Stimulated activated CD8-positive, alpha-beta memory T cell treated with anti-CD3 and anti-CD28 coated beads, Interleukin-4, amount 100 ng/mL, for 4 hours (primary cell): Measurements from ENCODE around the gene EPHA6.
"Not testable (repeated sequence)": the region's sequence is repeated elsewhere in the genome, so short reads cannot be mapped to it uniquely, and the experiment has no call there.

ENCODE experiments used
- DNase-seq, 2 donors: peaks; one replicate each; pipeline ENCODE4 v3.0.0-alpha.2; 2020; ENCODE audit warnings: low read depth in 2 of 2, low spot score in 1 of 2

EPHA6 gene

DNA sequence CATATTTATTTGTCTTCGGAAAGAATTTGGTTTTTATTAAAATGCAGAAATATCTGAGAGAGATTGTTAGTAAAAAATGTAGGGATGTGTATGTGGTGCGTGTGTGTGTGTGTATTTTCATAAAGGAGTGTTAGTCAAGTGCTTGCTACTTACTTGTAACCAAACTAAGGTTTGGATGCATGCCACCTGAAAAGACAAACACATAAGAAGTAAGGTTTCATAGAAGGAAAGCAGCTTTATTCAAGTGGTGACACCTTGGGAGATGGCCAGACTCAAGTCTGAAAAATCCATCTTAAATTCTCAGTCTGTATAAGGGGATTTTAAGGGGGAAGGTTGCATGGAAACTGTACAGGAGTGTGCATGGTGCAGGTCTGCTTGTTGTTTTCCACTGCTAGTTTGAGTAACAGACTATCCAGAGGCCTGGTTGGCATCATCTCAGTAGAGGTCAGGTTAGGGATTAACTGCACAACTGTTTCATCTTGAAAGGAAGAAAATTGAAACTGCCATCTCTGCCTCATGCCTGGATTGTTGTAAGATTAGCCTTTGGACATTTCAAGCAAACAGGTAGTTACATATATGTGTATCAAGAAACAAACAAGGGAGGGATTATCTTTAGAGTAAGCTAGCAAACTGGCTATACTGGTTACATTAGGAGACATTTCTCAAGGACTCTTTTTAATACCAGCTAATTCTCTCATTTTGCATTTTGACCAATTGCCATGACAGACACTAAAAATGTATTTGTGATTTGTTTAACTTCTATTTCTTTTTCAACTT, 196.7 kb downstream of the EPHA6 start:
- no peak for DNase-seq

DNA sequence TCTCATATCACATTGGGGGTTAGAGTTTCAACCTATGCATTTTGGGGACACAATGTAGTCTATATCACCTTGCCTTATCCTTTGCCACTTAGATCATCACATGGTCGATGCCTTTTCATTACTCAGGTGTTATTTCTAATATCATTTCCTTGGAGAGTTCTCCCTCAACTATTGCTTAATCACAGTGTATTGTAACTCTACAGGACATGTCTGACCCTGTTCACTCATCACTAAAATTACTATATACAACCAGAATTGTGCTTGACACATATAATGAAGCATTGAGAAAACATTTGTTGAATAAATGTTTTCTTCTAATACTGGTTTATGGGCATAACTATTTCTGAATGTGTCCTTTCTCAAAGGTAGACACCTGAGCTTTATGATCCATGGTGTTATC, 207.4 kb downstream of the EPHA6 start:
- no peak for DNase-seq

DNA sequence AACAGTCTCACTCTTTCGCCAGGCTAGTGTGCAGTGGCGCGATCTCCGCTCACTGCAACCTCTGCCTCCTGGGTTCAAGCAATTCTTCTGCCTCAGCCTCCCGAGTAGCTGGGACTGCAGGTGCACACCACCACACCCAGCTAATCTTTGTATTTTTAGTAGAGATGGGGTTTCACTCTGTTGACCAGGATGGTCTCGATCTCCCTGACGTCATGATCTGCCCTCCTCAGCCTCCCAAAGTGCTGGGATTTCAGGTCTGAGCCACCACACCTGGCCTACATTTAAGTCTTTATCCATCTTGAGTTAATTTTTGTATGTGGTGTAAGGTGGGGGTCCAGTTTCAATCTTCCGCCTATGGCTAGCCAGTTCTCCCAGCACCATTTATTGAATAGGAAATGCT, 211.2 kb downstream of the EPHA6 start:
- DNase-seq, result not testable (repeated sequence)

DNA sequence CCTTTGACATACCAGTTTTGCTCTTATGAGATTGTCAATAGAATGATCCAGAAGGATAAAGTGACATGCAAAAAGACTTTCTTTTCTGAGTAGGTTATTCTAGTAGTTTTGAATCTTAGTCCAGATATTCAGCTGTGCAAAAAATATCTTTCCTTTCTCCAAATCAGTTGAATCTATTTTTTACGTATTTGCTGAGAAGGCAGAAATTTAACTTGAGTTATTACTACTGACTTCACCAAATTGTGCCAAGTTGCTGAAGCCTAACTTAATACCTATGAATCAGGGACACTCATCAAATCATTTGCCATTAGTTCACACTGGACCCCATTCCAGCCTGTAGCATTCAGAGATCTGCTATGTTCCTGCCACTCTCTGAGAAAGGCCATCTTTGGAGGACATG, 215.6 kb downstream of the EPHA6 start:
- DNase-seq, result no peak

DNA sequence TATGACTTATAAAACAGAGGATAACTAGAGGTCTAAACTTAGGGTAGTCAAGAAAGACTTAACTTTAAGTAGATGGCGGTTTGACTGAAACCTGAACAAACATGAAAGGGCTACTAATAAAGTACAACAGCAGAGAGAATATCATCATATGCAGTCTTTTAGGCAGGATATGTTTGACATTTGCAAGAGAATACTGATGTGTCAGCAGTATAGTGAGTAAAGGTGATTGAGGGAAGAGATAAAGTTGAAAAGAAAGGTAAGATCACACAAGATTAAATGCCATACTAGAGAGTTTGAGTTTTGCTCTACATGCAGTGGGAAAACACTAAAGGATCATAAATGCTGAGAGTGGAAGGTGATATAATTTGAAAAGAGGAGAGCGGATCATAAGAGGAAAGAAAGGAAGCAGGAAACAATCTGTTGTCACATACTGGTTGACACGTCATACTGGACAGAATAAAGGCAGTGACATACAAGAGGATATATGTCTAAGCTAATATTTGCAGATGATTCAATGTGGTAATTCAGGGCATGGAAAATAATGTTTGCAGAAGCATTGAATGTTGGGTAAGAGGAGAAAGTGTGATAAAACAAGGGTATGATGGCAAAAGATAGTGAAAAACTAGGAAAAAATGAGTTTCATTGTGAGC, 223.0 kb downstream of the EPHA6 start:
- DNase-seq, result no peak

DNA sequence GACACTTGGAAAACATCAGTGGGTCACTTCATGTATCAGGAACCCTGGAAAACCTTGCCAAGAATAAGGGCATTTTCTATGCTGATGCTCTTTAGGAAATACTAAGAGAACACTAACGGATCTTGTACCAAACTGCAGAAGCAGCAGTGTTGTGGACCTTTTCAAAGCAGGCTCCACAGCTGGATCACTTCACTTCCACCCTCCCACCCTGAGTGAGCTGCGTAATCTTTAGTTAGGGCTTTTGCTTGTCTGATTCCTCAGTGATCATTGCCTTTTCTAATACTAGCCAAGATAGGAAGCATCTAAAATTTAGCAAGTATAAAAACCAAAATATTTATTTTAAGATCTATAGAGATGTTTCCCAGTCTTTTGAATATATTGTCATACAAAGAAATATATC, 229.0 kb downstream of the EPHA6 start:
- DNase-seq, result no peak

DNA sequence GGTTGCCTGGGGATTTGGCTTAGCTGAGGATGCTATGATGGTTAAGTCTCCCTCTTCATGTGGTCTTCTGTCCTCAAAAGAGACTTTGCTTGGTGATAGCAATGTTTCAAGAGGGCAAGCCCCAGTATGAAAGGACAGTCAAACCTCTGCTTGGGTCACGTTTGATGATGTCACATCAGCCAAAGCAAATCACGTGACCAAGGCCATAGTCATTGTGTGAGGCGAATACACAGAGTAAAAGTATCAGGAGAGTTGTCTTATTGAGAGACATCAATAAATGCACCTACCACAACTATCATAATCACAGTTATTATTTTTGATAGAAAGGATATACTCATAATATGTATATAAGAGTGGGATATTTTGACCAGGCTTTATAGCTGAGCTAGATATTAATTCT, 243.0 kb downstream of the EPHA6 start:
- no peak for DNase-seq

DNA sequence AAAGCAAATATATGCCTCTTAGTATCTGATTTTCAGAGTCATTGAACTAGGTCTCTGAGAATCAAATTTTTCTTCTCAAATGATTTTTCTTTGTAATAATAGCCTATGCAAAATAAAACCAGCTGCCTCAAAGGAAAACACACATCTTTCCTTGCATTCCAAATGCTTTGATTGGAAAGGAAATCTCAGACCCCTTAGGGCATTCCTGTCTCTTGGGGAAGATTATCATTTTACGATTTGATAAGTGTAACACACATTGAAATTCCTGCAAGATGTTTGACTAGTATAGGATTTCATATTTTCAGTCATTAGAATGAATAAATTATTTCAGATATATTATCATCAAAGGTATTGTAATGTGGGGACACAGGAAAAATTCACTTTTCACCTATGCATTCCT, 244.8 kb downstream of the EPHA6 start:
- no peak for DNase-seq

DNA sequence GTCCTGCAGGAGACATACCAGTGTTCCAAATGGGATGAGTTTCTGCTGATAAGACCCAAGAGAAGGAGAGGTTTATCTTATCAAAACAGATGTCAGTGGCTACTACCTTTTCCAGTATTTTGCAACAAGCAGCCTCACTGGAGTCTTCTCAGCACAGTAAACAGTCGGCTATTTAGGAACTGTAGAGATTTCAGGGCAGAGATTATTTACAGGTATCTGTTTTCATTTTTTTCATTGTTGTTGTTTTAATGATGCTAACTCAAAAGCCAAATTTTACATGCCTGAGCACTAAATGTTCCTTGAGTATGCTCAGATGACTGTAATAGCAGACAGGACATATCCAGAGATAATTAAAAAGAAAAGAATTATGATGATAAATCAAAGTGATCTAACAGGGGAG, 252.1 kb downstream of the EPHA6 start:
- DNase-seq, result no peak

DNA sequence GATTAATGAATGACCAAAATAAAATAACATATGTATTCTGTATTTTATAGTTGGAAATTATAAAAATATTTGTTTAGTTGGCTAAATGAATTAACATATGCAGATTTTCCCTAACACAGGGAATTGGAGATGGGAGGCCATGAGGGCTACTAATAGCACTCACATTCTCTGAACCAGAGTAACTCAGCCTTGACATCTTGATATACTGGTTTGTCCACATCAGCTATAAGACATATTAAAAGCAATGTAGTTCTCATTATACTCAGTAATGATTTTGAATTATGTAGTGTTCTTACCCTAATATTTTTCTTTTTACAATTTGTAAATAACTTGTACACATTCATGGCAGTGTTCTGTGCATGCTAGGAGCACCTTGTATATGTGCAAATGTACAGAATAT, 255.9 kb downstream of the EPHA6 start:
- DNase-seq, result no peak

DNA sequence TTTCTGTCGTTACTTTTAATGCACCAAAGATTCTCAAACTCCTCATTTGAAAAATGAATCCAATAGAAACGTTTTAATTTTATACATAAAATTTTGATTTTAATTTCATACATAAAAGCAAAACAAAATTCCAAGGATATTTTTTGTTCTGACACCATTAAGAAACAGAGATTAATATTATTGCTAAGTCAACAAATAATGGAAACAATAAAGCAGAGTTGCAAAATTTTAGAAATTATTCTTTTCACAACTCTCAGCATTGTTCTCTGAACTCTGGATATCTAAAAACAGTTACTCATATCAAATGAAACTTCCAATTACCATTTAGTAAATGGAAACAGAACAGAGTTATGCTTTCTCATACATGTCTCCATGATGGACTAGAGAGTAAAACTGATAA, 260.2 kb downstream of the EPHA6 start:
- DNase-seq, result no peak

DNA sequence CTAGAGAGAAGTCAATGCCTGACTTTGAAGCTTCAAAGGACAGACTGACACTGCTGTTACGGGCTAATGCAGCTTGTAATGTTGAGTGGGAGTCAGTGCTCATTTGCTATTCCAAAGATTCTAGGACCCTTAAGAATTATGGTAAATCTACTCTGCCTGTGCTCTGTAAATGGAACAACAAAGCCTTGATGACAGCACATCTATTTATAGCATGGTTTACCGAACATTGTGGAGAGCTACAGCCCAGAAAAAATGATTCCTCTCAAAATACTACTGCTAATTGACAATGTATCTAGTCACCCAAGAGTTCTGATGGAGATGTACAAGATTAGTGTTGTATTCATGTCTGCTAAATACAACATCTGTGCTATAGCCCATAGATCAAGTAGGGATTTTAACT, 262.3 kb downstream of the EPHA6 start:
- DNase-seq, result no peak

DNA sequence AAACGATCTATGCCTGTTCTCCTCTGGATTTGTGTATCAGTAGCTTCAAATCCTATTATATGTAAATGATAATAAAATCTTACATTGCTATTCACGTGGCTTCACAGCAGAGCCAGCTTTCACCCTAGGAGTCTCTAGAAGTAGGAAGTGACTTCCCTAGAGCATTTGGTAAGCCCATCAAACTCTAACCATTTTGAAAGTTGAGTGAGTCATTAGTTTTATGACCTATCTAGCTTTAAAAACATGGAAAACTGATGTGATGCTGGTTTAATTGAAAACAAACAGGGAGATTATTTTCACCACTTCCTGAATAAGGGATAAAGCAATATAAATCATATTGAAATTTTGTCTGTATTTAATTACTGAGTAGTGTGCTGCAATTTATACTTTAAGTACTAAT, 275.2 kb downstream of the EPHA6 start:
- DNase-seq, result no peak

DNA sequence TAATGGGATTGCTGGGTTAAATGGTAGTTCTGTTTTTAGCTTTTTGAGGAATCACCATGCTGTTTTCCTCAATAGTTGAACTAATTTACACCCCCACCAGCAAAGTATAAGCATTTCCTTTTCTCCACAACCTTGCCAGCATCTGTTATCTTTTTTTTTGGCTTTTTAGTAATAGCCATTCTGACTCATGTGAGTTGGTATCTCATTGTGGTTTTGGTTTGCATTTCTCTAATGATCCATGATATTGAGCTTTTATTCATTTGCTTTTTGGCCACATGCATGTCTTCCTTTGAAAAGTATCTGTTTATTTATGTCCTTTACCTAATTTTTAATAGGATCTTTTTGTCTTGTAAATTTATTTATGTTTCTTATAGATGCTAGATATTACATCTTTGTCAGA, 288.2 kb downstream of the EPHA6 start:
- no peak for DNase-seq

DNA sequence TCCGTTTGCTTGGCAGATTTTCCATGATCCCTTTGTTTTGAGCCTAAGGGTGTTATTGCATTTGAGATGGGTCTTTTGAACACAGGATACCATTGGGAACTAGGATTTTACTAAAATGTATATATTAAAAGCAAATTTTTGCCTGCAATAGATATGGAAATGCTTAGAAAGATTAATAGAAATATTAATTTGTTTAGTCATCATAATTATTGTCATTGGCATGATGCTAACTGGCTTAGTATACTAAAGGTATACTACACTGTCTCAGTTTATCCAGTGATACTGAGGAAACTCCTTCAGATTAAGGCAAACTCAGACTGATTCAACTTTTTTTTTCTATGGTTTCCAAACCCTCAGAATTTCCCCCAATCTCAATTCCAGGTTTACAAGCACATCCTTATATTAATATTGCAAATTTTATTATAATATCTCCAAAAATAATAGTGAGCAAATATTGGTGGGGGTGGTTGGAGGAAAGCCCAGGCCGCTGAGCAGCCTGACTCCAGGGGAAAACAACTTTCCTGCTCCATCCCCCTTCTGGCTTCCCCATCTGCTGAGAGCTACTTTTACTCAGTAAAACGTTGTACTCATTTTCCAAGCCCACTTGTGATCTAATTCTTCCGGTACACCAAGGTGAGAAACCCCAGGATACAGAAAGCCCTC, 291.7 kb downstream of the EPHA6 start:
- no peak for DNase-seq

DNA sequence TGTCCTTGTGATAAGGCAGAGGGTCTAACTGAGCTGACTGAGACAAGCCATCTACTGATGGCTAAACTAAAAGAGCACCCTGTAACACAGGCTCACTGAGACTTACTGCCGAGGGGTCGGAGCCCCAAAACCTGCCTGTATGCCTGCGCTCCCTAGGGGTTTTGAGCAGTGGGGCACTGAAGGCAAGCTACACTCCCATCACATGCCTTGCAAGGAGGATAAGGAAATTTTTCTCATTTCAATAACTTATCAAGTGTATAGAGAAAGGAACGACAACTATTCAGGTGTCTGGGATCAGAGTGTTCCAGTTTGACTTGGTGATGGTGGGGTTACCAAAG, 292.2 kb downstream of the EPHA6 start:
- no peak for DNase-seq

DNA sequence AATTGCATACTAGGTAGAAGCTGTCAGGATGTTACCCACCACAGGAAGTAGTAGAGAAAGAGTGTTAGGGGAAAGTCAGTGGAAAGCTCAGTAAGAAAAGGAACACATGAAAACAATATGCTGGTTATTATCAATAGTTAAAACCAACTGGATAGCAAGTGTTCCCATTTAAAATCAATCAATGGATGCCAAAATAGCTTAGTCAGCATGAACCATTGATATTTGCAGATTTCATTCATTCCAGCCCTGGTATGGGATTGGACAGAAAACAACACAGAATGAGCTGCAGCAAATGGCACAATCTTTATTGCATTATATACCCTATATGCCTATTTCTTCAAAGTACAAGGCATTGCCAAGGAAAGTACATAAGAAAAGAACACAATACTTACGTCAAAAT, 293.7 kb downstream of the EPHA6 start:
- no peak for DNase-seq

DNA sequence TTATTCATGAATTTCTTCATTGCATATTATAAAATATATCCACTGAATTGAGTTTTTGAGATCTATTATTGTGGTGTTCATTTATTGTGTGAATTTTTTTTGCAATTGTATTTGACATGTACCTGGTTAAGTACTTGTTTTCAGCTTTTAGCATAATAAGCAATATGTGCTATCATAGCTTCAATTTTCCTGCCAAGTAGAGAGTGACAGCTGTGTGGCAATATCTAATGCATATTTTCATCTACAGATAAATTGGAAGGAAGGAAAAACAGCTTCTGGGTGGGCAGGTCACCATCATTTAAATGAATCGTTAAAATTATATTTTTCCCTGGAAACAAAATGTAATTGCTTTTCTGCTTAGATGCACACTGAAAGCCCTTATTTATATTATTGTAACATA, 296.9 kb downstream of the EPHA6 start:
- no peak for DNase-seq

DNA sequence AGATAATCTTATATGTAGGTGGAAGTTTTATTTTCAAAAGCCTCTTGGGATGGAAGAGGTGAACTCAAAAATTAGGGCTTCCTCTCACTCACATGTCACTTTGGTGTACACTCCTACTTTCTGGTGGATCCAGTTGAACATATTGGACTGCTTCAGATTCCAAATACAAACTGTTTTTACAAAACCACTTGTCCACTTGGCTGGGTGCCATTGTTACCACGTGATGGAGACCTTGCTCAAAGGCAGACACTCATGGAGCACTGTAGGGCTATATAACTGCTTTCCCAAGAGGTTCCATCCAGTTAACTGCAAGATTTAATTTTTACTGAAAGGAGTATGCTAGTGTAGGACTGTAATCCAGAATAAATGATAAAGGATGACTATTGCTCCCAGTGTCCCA, 307.0 kb downstream of the EPHA6 start:
- DNase-seq, result no peak

DNA sequence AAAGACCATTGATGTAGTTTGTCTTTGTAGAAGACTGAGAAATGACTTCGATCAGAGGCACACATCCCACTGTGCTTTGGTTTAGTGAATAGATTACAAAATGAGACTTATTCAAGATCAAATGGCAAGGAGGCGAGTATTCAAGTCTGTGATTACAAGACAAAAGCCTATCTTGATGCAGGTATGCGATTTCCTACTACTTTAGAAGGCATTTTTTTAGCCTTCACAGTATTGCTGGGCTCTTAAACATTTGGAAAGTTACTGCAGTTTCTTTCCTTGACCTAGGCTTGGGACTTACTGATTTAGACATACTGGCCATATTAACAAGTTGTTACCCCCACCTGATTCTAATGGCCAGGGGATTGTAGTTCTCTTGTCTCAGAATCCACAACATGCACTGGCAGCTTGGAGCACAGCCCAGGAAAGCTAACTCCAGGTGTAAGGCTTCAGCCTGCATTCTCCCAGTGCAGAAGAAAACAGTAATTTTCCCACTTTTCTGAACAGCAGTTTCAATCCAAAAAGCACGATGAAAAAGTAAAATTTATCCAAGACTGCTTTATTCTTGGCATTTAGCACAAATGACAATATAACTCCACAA, 311.6 kb downstream of the EPHA6 start:
- DNase-seq, result no peak

DNA sequence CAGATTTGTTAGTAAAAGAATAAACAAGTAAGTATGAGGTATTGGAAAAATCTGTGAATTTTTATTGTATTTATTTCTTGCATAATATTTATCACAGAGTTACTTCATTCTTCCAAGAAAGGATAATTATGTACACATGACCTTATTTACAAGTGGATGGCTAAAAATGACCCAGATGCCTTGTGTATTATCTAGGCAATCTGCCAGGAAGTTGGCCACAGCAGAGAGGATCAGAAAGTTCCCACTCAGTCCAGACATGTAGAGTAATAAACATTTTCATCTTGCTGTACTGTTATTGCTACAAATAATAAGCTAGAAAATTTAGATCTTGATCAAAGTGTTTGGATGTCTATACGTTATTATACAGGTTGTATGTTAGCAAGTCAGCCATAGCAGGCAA, 317.1 kb downstream of the EPHA6 start:
- no peak for DNase-seq

DNA sequence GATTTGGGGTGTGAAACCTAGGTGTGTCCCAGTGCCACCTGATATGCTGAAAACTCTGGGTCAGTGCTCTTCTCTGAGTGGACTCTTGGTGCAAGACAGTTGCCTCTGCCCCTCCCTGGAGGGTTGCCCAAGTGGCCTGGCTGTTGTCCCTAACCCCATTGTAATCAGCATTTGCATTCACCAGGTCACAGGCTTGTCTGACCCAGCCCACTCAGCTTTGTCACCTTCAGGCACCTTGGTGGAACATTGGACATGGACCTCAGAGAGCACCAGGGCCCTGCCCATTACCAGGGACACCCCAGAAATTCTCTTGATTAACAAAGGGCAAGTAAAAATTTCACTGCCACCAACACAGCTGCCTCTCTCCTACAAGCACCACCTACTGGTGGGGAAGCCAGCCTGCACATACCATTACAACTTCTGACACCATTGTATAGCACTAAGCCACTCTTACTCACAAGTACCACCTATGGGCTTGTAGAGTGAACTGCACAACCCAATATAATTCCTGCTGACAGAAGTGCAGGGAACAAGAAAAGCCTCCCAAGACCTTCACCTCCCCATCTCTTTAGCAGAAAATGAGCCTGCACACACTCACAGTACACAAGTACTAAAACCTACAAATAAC, 324.6 kb downstream of the EPHA6 start:
- DNase-seq, result no peak
